ENCODE measurements around the gene NEIL1. TPM values are rescaled to one million over a fixed set of nuclear protein-coding genes. Genes with fewer than 3 reads are reported as not detected.

Gene NEIL1
- total and polyA plus RNA-seq, 2 of the 8 experiments (the other 6 are each of a cell fraction or from before 2014, with no cell fraction given) = 10.4 to 10.9 TPM

GRCh38 chr15:75361361-75361988 is 14.6 kb downstream of the NEIL1 start:
- Histone ChIP-seq H2BK20ac (ENCODE audit: low read length) (no peak overlapping the region), H3K4me1 (replicated peaks in 1 of 4; ENCODE audit: control insufficient read depth in 3 of 4, insufficient read depth in 4 of 4, low read length in 3 of 4) (no peaks in the 10 kb centered on the region), H3K18ac (ENCODE audit: extremely low read depth, low read length) (no peak overlapping the region), H3K14ac (ENCODE audit: insufficient read length) (no peak overlapping the region), H2BK120ac (replicated peaks; ENCODE audit: low read depth, low read length) (no peak overlapping the region), H3K27ac (ENCODE audit: low read depth, low read length) (no peak overlapping the region), H3K56ac (replicated peaks; ENCODE audit: insufficient read length, low read depth, low read length) (no peak overlapping the region), H3K4ac (replicated peaks; ENCODE audit: insufficient read length, low read depth, low read length) (no peak overlapping the region), H3K79me2 (ENCODE audit: control insufficient read depth in 1 of 2, insufficient read depth in 2 of 2, low read length in 2 of 2) (no peaks in the 10 kb centered on the region), H3K23me2 (ENCODE audit: low read depth, low read length) (no peaks in the 10 kb centered on the region), H4K8ac (ENCODE audit: extremely low read depth, insufficient read depth, low read length) (peak overlapping the region; percentile 25; the same call in 1 of the 2 replicates), H4K5ac (ENCODE audit: insufficient read length, low read depth, low read length) (no peak overlapping the region), H3K79me1 (ENCODE audit: low read depth, low read length) (no peaks in the 10 kb centered on the region), H2BK12ac (ENCODE audit: low read depth, low read length) (no peak overlapping the region), H4K91ac (replicated peaks; ENCODE audit: insufficient read length, low read length) (no peak overlapping the region), H3K4me3 (ENCODE audit: extremely low read depth in 1 of 4, insufficient read depth in 2 of 4, low read depth in 3 of 4, low read length in 4 of 4) (no peak overlapping the region), H3K9me3 (ENCODE audit: insufficient read depth in 2 of 2, low read depth in 1 of 2, low read length in 1 of 2) (no peaks in the 10 kb centered on the region), H3K27me3 (replicated peaks in 1 of 4; ENCODE audit: control insufficient read depth in 3 of 4, extremely low read depth in 1 of 4, insufficient read depth in 3 of 4, low read length in 3 of 4) (no peaks in the 10 kb centered on the region), H3K9ac (replicated peaks in 1 of 4; ENCODE audit: extremely low read depth in 1 of 4, low read depth in 3 of 4, low read length in 3 of 4) (no peak overlapping the region; a peak in 1 of 7 replicates), H2BK5ac (ENCODE audit: low read depth, low read length) (no peak overlapping the region), H3K4me2 (ENCODE audit: insufficient read depth in 1 of 2, low read depth in 2 of 2, low read length in 2 of 2) (no peak overlapping the region), H2AK5ac (ENCODE audit: low read depth, low read length) (no peak overlapping the region), H2AFZ (ENCODE audit: low read length) (no peak overlapping the region), H4K20me1 (replicated peaks in 1 of 2; ENCODE audit: control insufficient read depth in 1 of 2, insufficient read depth in 2 of 2, low read length in 2 of 2) (peaks cover 0 to 5% of the 10 kb centered on the region in 2 experiments), H3K23ac (ENCODE audit: insufficient read length) (no peak overlapping the region), H3K36me3 (ENCODE audit: control insufficient read depth in 2 of 4, insufficient read depth in 4 of 4, low read length in 3 of 4) (peaks cover 0 to 21% (median 4%) of the 10 kb centered on the region in 4 experiments; a peak in 5 of 8 replicates), H2BK15ac (ENCODE audit: low read length) (no peak overlapping the region)
- WGBS, 2 experiments (ENCODE audit: extremely low coverage in 1 of 2, insufficient coverage in 1 of 2, insufficient read length in 1 of 2, insufficient replicate concordance in 2 of 2, low coverage in 1 of 2, low lambda C conversion rate in 2 of 2, missing lambda C conversion rate in 1 of 2) = 92% methylated on average over 9 of the region's 10 CpGs; no CpG with 5 or more reads in 1 of the 2 experiments
- CTCF ChIA-PET (ENCODE audit: partially characterized antibody) = no interaction called here
- POLR2A ChIA-PET (ENCODE audit: partially characterized antibody) = interaction anchor here (6.5 kb wide), 1 partner anchor 11 kb away, joined by 69 read pairs; the partner anchor contains the start of gene NEIL1
- DNase-seq (ENCODE audit: low read depth in 1 of 2, low spot score in 2 of 2) (no peak), FAIRE-seq (no peak)
- TF ChIP-seq CBX5 (IDR thresholded peaks at IDR 0.05; ENCODE audit: low read depth, low read length) = no peak
- TF ChIP-seq TAF7 (optimal IDR thresholded peaks at IDR 0.05; ENCODE audit: borderline replicate concordance, low read depth, low read length) = no peak
